GM21528 (cell line): Measurements from ENCODE around the gene ITPR2.
"Not testable (repeated sequence)": the region's sequence is repeated elsewhere in the genome, so short reads cannot be mapped to it uniquely, and the experiment has no call there.

Experiments
- ATAC-seq: cut with Tn5 transposase; IDR thresholded peaks from one replicate; pipeline ENCODE4 v1.9.1; 2021; ENCODE audit warnings: mild to moderate bottlenecking, moderate library complexity; ENCODE audit not compliant: unreplicated experiment, low FRiP score

The ITPR2 gene

DNA sequence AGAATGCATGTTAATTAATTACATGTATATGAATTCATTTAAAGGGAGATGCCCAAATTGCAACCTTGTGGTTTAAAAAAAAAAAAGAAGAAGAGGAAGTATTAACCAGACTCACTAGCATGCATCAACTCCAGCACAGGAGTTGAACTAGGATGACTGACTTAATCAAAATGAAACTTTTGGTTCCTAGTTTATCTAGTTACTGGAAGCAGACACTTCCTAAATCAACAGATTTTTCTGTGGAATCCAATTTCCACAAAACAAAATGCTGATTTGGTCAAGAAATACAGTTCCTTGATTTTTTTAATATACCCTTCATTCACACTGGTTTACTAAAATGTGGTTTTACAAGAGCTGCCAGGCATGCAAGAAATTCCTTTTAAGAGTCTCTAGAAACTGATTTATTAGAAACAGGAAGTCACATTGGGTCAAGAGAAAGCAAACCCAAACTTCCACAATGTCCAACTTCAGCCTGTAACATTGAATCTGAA lies 41.6 kb downstream of the ITPR2 start:
- peak; percentile 67 for ATAC-seq

DNA sequence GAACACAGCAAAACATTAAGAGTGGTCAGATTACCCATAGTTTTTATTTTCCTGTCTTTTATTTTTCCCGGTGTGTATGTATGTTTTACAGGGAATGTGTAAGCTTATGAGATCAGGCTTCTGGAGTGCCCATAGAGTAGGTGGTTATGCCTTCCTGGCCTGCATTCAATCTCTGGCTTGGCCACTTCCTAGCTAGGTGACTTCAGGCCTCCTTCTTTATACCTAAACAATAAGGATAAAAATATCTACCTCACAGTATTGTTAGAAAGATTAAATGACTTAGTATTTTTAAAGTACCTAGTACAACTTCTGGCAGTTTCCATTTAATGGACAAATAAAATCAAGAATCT lies 42.4 kb downstream of the ITPR2 start:
- no peak for ATAC-seq

DNA sequence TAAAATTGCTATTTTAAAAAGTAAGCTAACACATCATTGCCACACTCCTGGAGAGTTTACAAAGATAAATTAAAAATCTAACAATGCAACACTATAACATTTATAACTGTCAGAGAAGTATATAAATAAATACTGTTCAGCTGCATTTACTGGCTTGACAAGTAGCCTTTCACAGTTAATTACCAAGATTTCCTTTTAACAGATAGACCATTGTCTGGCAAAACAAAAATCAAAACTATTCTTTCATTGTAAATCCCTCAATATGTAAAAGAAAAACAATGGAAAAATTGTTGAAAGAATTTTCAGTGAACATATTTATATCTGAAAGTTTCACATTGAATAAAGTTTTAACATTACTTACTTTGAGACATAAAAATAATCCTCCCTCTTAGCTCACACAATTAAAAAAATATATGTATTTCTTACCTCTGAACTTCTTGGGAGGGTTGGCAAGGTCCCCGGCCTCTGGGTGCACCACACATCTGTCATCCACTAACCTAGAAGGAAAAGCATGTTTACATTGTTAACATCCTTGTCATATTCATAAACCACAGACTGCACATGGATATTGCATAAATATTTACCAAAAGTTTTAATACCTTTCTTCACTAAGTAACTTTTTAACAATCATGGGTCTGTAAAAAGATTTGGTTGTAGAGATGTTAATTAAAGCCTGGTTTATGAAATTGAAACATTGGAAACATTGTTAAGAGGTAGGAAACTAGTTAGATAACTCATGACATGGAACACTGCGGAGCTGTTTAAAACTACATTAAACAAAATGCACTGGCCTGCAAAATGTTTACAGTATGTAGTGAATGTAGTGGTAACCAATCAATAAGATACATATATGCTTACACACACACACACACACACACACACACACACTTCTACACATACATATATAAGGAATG lies 43.0 kb downstream of the ITPR2 start:
- no peak for ATAC-seq

DNA sequence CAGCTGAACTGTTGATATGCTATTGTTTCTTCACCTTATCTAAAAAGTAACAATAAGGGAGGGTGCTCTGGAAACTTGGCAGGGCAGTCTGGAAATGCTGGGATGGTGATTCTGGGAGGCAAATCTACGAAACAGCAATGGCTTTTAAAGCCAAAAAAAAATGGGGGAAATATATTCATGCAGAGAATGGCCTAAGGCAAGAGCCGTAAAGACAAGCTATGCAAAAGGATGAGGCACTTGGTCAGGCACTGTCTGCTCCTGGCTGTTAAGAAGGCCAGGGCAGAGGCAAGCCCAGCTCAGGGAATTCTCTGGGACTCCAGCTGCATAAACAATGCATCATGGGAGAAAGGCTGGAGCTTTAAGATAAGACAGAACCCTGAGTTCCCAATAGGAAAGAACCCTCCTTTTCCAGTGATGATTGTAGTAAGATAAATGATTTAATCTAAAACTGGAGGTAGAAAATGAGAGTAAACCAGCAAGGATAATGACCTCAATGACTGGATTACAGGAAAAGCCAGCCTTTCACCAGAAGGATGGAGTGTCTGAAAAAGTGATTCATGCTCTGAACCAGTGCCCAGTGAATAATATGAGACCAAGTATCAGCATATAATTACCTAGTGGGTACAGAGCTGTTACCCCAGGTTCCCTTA lies 46.0 kb downstream of the ITPR2 start:
- ATAC-seq: no peak

DNA sequence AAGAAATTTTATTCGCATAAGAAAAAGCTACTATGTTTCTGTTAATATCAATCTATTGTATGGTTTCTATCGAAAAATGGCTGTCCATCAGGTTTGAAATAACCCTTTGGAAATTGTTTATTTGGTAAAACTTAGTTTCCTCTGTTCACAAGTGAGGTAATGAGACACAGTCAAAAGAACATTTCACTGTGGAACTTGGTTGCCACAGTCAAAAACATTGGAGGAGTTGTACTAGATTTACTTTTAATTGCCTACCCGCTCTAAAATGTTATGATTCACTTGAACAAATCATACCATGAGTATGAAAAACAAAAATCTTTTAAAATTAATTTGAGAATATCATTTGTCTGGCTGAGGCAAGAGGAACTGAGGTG lies 46.5 kb downstream of the ITPR2 start:
- ATAC-seq: no peak

DNA sequence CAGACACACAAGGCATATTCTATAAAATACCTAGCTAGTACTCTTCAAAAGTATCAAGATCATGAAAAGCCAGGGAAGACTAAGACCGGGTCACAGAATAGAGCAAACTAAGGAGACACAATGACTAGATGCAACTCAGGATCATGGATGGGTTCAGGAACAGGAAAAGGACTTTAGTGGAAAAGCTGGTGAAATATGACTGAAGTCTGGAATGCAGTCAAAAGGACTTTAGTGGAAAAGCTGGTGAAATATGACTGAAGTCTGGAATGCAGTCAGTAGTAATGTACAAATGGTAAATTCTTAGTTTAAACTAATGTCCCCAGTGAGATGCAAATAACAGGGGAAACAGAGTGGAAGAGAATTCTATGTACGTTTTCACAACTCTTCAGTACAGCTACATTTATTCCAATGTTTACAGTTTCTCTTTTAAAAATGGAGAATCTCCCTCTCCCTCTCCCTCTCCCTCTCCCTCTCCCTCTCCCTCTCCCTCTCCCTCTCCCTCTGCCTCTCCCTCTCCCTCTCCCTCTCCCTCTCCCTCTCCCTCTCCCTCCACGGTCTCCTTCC lies 49.1 kb downstream of the ITPR2 start:
- ATAC-seq: not testable (repeated sequence)

DNA sequence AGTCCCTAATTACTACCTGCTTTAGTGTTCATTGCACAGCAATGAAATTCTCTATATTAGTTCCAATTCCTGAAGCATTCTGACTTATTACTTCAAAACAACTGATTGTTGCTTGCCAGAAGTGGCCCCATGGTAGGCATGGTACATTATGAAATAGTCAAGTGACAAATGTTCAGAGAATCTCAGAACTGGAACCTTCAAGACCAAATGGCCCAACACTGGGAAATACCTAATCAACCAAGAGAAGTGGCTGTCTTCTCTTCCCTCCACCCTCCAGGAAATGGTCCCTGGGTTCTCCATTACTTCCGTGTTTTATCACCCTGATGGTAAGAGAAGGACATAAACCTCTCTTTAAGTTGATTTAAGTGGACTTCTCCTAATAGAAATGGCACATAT lies 49.9 kb downstream of the ITPR2 start:
- ATAC-seq: no peak

DNA sequence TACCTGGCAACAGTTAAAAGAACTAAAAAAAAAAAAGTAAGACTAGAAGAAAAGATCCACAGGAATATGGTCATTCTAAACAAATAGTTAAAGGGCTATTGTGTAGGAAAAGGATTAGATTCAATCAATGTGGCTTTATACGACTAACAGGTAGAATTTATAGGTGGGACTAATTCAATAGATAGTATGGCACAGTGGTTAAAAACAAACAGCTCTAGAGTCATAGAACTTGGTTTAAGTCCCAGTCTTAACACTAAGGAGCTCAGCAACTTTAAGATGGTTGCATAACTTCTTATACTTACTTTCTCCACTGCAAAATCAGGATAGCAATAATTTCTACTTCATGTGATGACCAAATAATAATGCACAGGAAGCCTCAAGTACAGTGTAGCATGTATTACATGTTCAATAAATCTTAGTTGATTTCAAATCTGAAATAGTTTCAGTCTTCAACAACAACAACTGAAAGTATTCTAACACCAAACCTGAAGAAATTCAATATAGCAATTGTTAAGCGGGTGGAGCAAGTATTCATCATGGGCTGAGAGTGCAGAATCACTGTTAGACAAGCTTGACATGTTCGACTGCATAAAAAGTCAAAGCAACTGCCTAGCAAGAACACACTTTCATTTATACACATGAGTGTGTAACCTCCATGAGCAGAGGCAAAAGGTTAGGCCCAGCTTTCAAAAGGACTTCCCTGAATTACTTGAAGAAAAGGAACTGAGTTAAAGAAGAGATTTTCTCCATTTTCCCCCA lies 50.4 kb downstream of the ITPR2 start:
- ATAC-seq: no peak

DNA sequence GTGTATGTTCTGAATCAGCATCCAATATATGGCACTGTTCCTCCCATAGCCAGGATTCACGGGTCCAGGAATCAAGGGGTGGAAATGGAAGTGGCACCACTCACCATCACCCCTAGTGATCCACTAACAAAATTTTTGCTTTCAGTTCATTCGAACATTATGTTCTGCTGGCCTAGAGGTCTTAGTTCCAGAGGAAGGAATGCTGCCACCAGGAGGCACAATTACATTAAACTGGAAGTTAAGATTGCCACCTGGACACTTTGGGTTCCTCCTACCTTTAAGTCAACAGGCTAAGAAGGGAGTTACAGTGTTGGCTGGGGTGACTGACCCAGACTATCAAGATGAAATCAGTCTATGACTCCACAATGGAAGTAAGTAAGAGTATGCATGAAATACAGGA lies 52.3 kb downstream of the ITPR2 start:
- not testable (repeated sequence) for ATAC-seq

DNA sequence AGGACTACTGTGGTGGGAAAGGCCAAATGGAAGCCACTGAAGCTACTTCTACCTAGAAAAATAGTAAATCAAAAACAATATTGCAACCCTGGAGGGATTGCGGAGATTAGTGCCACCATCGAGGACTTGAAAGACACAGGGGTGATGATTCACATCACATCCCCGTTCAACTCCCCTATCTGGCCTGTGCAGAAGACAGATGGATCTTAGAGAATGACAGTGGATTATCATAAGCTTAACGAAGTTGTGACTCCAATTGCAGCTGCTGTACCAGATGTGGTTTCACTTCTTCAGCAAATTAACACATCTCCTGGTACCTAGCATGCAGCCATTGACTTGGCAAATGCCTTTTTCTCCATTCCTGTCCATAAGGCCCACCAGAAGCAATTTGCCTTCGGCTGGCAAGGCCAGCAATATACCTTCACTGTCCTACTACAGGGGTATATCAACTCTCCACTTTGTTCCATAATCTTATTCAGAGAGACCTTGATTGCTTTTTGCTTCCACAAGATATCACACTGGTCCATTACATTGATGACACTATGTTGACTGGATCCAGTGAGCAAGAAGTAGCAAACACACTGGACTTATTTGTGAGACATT lies 54.7 kb downstream of the ITPR2 start:
- not testable (repeated sequence) for ATAC-seq

DNA sequence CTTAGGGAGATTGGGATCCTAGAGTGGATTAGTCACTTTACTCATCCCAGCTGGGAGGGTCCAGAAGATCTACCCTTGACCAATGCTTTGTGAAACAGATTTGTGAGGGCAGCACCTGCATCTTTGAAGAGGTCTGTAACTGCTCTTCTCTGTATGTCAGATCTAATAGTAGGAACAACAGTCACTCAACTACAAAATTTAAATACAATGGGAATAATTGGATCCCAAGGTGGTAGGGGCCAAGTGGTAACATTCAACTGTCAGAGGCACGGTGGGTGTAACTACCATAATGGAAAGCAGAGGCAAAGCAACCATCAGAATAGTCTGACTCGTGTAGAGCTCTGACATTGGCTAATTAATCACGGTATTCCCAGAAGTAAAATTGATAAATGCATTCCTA lies 55.8 kb downstream of the ITPR2 start:
- ATAC-seq: no peak

DNA sequence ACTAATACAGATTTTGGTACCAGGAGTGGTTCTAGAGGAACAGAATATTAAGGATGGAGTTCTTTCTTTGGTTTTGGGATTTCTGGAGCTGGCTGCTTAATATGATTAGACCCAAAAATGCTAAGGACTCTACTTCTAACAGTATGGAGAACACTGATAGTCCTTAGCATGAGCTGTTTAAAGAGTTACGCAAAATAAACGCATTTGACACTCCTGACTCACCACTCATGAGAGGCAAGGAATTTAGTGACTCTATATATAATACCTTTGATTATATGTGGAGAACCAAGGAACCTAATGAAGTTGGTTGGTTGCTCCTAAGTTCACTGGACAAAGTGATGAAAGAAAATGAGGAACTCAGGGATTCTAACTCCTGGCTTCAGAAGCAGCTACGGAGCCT lies 57.0 kb downstream of the ITPR2 start:
- not testable (repeated sequence) for ATAC-seq

DNA sequence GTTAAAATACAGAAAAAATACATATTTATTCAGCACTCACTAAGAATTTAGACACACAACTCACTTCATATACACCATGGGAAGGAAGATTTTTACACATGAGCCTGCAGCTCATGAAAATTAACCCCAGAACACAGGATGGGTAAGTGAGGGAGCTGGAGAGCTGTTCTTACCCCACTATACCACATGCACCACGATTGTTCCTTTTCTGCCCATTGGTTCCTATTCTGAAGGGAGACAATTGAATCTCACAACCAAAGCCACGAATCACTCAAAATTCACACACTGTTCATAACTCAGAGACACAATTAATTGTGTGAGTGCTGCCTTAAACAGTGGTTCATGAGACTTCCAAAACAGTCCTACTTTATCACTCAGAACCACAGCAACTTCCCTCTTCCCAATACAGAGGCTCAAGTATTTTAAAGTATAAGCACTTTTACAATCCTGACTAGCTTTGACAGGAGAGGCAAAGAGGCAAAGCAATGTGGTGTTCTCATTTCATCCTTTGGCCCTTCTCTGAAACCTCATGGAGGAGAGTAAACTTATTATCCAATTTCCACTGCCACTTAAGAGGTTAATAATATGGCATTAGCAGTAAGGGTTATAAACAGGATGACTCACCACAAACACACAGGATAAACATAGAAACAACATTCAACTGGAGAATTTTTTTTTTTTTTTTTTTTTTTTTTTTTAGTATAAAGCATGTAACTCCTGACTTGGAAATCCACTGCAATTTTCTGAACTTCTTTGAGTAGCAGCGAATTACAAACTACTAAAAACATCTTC lies 59.5 kb downstream of the ITPR2 start:
- no peak for ATAC-seq

DNA sequence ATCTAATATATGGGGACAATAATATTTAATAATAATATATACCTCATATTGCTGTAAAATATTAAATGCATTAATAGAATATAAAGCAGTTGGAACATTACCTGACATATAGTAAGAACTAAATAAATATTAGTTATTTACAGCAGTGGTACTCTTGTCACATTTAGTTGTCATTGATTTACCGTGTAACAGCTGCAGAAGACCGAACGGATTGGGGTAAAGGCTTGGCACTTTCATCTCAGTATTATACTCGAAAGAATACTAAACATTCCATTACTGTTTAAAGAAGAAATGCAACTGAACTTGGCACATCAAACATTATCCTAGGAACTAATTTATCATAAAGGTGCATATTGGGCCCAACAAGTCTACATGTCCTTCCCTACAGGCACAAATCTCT lies 61.1 kb downstream of the ITPR2 start:
- no peak for ATAC-seq

DNA sequence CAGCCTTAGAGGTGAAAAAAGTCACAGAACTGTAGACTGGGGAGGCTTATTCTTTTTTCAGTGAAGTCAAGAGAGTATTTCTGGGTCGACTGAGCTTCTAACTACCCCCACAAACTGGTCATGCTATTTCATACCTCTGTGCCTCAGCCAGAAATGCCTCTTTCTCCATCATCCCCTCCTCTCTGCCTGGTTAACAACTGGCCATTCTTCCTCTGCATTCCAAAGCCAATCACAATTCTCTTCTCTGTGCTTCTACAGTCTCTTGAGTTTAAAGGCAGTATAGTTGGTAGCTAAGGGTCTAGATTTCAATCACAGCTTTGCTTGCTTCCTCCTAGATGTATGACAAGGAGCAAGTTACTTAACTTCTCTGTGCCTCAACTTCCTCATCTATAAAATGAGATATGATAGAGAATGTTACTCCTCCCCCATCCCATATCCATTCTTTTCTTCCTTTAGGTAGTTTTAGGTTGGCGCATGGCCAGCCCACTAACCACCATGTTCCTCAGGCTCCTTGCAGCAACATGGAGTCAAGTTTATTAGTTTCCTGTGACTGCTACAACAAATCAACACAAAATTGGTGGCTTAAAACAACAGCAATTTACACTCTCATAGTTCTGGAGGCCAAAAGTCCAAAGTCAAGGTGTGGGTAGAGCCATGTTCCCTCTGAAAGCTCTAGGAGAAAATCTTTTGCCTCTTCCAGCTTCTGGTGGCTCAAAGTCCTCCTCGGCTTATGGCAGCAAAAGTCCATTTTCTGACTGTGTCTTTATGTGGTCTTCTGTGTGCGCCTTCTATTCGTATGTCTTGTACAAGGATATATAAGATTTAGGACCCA lies 62.5 kb downstream of the ITPR2 start:
- no peak for ATAC-seq

DNA sequence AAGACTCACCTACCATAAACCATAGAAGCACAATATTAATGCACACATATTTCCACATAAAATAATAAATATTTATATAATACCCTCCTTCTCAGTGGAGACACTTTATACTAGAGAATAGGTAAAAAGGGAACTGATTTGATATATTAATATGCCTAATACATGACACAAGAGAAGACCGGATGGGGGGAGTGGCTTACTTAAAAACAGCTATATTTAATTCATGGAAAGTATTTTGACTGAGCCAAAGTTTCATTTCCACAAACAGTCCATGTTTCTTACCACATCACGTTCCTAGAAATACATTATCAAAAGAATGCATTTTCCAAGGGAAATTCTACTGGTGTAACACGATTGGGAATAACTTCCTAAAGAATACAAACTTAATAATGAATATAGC lies 63.4 kb downstream of the ITPR2 start:
- ATAC-seq: peak; percentile 15

DNA sequence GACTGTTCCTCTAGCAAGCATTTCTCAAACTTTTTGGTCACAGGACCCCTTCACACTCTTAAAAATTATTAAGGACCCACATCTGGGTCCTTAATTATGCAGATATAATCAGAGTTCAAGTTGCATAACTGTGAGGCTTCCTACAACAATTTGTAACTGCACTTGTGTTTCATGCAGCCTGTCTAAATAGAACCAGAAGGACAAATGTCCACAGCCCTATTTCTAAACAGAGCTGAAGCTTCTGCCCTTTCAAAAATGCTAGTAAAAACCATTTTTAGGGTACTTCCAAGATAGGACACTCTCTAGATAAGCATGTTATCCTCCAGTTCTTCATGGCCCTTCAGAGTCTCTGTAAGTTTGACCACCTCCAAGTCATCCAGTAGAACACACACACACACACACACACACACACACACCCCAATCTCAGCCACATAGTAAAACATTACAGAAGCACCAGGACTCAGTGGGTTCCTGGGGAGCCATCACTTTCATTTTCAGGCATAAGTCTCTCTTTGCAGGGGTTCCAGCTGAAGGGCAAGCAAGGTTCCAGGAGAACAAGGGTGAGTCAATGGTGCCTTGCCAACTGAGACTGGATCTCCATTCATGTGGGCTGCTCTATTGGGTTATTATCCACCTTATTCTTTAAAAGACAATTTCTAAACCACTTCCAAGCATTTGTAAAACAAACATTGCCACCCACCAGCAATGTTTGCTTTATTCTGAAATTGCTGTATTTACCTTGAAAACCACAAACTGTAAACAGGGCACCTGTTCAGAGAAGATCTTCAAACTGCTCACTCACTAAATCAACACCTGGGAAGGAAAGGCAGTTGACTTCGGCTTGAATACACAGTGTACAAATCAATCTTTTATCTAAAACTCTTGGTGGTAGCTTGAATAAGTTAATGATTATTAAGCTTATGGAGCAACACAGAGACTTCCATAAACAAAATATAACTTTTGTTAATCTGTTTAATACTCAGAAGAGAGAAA lies 64.1 kb downstream of the ITPR2 start:
- ATAC-seq: peak; percentile 70

DNA sequence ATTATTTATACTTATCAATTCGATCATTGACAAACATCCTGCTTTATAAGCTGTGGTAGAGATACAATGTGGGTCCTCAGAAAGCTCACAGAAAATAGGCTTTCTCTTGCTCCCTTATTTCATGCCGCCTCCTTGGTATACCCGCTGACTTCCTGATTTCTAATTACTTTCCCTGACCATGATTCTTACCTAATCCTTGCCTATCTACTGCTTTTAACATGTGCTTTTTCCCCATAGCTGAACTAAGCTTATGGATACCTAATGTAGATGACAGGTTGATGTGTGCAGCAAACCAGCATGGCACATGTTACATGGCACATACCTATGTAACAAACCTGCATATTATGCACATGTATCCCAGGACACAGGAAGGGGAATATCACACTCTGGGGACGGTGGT lies 65.1 kb downstream of the ITPR2 start:
- ATAC-seq: no peak
